PC-9 (cell line): ENCODE results near the gene DHX30. TPM values are rescaled to one million over a fixed set of nuclear protein-coding genes. Genes with fewer than 3 reads are reported as not detected.

Experiments
- BruUV-seq: library from RNA; stranded (reverse); fragments of 400-500 nt; replicated peaks from 2 replicates; lab custom pipeline; 2021; lab: Mats Ljungman, UMichigan
- CTCF ChIA-PET: fragments of 300-600 bp; sonication (Branson Sonifier 250); formaldehyde crosslinking; loops from one replicate; lab custom pipeline; 2022; ENCODE audit warnings: antibody characterized with exemption; lab: Charles Lee
- POLR2A ChIA-PET: fragments of 300-600 bp; sonication (Branson Sonifier 250); formaldehyde crosslinking; loops from one replicate; lab custom pipeline; 2022; ENCODE audit warnings: antibody characterized with exemption; ENCODE audit not compliant: unreplicated experiment; lab: Charles Lee
- DNase-seq, 2 experiments: peaks; one replicate each; pipeline versions ENCODE4 v3.0.0 to v3.0.0-alpha.2; 2015 to 2022; ENCODE audit warnings: mixed read lengths in 1 of 2
- H2AFZ ChIP-seq: fragments of 200-600 bp; sonication (generic); 2 replicates; pipeline ENCODE4 v1.8.1; 2017; ENCODE audit warnings: antibody characterized with exemption
- H3F3A ChIP-seq: fragments of 200-600 bp; sonication (generic); 2 replicates; pipeline ENCODE4 v1.8.1; 2017; ENCODE audit warnings: antibody characterized with exemption, mild to moderate bottlenecking, low read depth; ENCODE audit not compliant: insufficient read depth
- H3K27ac ChIP-seq: fragments of 200-600 bp; sonication (generic); 2 replicates; pipeline ENCODE4 v1.6.1; 2016; ENCODE audit warnings: mixed run types
- H3K27me3 ChIP-seq: fragments of 200-600 bp; sonication (generic); 2 replicates; pipeline ENCODE4 v1.6.1; 2016; ENCODE audit warnings: low read depth, mixed run types; ENCODE audit not compliant: insufficient read depth
- H3K36me3 ChIP-seq: fragments of 200-600 bp; sonication (generic); 2 replicates; pipeline ENCODE4 v1.6.1; 2016; ENCODE audit warnings: low read depth, mixed run types
- H3K4me1 ChIP-seq: fragments of 200-600 bp; sonication (generic); replicated peaks from 2 replicates; pipeline ENCODE4 v1.6.1; 2016; ENCODE audit warnings: mixed run types; ENCODE audit not compliant: insufficient read depth
- H3K4me2 ChIP-seq: fragments of 200-600 bp; sonication (generic); 2 replicates; pipeline ENCODE4 v1.6.1; 2017; ENCODE audit warnings: mixed run types
- H3K4me3 ChIP-seq: fragments of 200-600 bp; sonication (generic); 2 replicates; pipeline ENCODE4 v1.6.1; 2016; ENCODE audit warnings: mixed run types
- H3K79me2 ChIP-seq: fragments of 200-600 bp; sonication (generic); 2 replicates; pipeline ENCODE4 v1.6.1; 2017; ENCODE audit warnings: low read depth, mixed run types
- H3K9me2 ChIP-seq: fragments of 200-600 bp; sonication (generic); 2 replicates; pipeline ENCODE4 v1.8.1; 2017; ENCODE audit warnings: mild to moderate bottlenecking; ENCODE audit not compliant: insufficient read depth
- H3K9me3 ChIP-seq: fragments of 200-600 bp; sonication (generic); 2 replicates; pipeline ENCODE4 v1.8.1; 2016; ENCODE audit warnings: low read depth; ENCODE audit not compliant: insufficient read depth
- H4K20me1 ChIP-seq: fragments of 200-600 bp; sonication (generic); 2 replicates; pipeline ENCODE4 v1.8.1; 2017; ENCODE audit not compliant: insufficient read depth
- EZH2 ChIP-seq: fragments of 200-600 bp; sonication (generic); IDR thresholded peaks from 2 replicates; pipeline ENCODE4 v1.8.0; 2017; ENCODE audit warnings: antibody characterized with exemption, low read depth
- intact Hi-C: fragments of 100-400 bp; cut with micrococcal nuclease; formaldehyde crosslinking; loops from one replicate; pipeline ENCODE4 v1.10.0; 2022; ENCODE audit not compliant: unreplicated experiment
- total RNA-seq: library from RNA; stranded (reverse); gene quantifications from 2 replicates; pipeline ENCODE4 v1.2.3, GENCODE V29; 2021
- TF ChIP-seq, protein P1 (sequence below): fragments of 200-600 bp; sonication (generic); conservative IDR thresholded peaks from 2 replicates; pipeline ENCODE4 v1.6.1; 2017; ENCODE audit warnings: mixed run types, antibody characterized with exemption, mild to moderate bottlenecking, moderate library complexity

The DHX30 gene
- total RNA-seq, 1 experiment from 2014 or later: 60.2 TPM

DNA sequence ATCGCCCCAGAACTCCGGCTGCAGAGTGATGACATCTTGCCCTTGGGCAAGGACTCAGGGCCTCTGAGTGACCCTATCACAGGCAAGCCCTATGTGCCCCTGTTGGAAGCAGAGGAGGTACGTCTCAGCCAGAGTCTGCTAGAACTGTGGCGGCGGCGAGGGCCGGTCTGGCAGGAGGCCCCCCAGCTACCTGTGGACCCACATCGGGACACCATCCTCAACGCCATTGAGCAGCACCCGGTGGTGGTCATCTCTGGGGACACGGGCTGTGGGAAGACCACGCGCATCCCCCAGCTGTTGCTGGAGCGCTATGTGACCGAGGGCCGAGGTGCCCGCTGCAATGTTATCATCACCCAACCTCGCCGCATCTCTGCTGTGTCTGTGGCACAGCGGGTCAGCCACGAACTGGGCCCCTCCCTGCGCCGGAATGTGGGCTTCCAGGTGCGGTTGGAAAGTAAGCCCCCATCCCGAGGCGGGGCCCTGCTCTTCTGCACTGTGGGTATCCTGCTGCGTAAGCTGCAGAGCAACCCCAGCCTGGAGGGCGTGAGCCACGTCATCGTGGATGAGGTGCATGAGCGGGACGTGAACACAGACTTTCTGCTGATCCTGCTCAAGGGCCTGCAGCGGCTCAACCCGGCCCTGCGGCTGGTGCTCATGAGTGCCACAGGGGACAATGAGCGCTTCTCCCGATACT lies 43.4 kb downstream of the DHX30 start:
- intact Hi-C loops: no loop called here
- no peak overlapping the region for H3K4me2 ChIP-seq
- no peaks in the 10 kb centered on the region for H3K79me2 ChIP-seq
- TF ChIP-seq EZH2: no peak
- TF ChIP-seq, protein P1, sequence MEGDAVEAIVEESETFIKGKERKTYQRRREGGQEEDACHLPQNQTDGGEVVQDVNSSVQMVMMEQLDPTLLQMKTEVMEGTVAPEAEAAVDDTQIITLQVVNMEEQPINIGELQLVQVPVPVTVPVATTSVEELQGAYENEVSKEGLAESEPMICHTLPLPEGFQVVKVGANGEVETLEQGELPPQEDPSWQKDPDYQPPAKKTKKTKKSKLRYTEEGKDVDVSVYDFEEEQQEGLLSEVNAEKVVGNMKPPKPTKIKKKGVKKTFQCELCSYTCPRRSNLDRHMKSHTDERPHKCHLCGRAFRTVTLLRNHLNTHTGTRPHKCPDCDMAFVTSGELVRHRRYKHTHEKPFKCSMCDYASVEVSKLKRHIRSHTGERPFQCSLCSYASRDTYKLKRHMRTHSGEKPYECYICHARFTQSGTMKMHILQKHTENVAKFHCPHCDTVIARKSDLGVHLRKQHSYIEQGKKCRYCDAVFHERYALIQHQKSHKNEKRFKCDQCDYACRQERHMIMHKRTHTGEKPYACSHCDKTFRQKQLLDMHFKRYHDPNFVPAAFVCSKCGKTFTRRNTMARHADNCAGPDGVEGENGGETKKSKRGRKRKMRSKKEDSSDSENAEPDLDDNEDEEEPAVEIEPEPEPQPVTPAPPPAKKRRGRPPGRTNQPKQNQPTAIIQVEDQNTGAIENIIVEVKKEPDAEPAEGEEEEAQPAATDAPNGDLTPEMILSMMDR: no peak
- H3F3A ChIP-seq: peaks cover 12% of the 10 kb centered on the region; the same call in 1 of the 2 replicates
- BruUV-seq: no TSS peak
- no peak for DNase-seq
- no peak overlapping the region for H3K4me3 ChIP-seq
- H2AFZ ChIP-seq: no peak overlapping the region
- H3K4me1 ChIP-seq: no peaks in the 10 kb centered on the region
- POLR2A ChIA-PET: interaction anchor here (0.6 kb wide), 1 partner anchor 12 kb away, joined by 4 read pairs; no protein-coding TSS in a partner anchor
- no peak overlapping the region for H3K27ac ChIP-seq
- CTCF ChIA-PET: interaction anchor here (0.5 kb wide), 1 partner anchor 255 kb away, joined by 3 read pairs; no protein-coding TSS in a partner anchor
- H3K36me3 ChIP-seq: no peaks in the 10 kb centered on the region
- no peaks in the 10 kb centered on the region for H3K27me3 ChIP-seq
- H3K9me3 ChIP-seq: no peaks in the 10 kb centered on the region
- H3K9me2 ChIP-seq: no peaks in the 10 kb centered on the region
- H4K20me1 ChIP-seq: no peaks in the 10 kb centered on the region

DNA sequence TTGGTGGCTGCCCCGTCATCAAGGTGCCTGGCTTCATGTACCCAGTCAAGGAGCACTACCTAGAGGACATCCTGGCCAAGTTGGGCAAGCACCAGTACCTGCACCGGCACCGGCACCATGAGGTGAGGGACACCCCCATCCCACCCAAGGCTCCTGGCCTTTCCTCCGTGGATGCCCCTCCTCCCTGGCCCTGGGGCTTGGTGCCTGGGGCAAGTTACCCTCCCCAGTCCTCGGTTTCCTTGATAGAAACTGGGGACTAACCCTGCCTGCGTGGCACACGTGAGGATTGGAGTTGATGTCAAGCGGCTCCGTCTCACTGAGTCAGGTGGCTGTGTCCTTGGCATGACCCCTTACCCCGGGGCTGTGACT lies 43.9 kb downstream of the DHX30 start:
- ChIA-PET CTCF (no interaction called here), POLR2A (no interaction called here)
- H3K4me3 ChIP-seq: no peak overlapping the region
- no peaks in the 10 kb centered on the region for H3K27me3 ChIP-seq
- H2AFZ ChIP-seq: no peak overlapping the region
- H4K20me1 ChIP-seq: peaks cover 5% of the 10 kb centered on the region; the same call in 1 of the 2 replicates
- no peaks in the 10 kb centered on the region for H3K9me3 ChIP-seq
- BruUV-seq: no TSS peak
- DNase-seq: no peak
- TF ChIP-seq, protein P1: no peak
- TF ChIP-seq EZH2: no peak
- no peak overlapping the region for H3K4me2 ChIP-seq
- H3K79me2 ChIP-seq: no peaks in the 10 kb centered on the region
- H3K4me1 ChIP-seq: no peaks in the 10 kb centered on the region
- no peaks in the 10 kb centered on the region for H3K9me2 ChIP-seq
- peaks cover 17% of the 10 kb centered on the region; the same call in 1 of the 2 replicates for H3F3A ChIP-seq
- H3K27ac ChIP-seq: no peak overlapping the region
- H3K36me3 ChIP-seq: no peaks in the 10 kb centered on the region
- intact Hi-C loops: no loop called here

DNA sequence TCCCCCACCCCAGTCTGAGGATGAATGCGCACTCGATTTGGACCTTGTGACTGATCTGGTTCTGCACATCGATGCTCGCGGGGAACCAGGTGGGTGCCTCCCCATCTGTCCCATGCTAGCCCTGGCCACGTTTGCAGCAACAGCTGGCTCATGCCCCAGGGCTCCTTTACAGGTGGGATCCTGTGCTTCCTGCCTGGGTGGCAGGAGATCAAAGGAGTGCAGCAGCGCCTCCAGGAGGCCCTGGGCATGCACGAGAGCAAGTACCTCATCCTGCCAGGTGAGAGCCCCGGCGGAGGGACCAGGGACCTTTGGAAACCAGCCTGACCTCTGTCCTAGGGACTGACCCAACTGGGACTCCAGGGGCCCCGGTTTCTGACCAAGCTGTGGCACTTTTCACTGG lies 44.3 kb downstream of the DHX30 start:
- TF ChIP-seq, protein P1: no peak
- no peak for TF ChIP-seq EZH2
- no peaks in the 10 kb centered on the region for H3K36me3 ChIP-seq
- H3K4me1 ChIP-seq: no peaks in the 10 kb centered on the region
- H3F3A ChIP-seq: peaks cover 20% of the 10 kb centered on the region; the same call in 1 of the 2 replicates
- BruUV-seq: no TSS peak
- no peak overlapping the region for H3K27ac ChIP-seq
- no peaks in the 10 kb centered on the region for H3K9me3 ChIP-seq
- no peak overlapping the region for H3K4me3 ChIP-seq
- H2AFZ ChIP-seq: no peak overlapping the region
- ChIA-PET POLR2A (no interaction called here), CTCF (no interaction called here)
- no peak overlapping the region for H3K4me2 ChIP-seq
- peaks cover 6% of the 10 kb centered on the region; the same call in 1 of the 2 replicates for H4K20me1 ChIP-seq
- H3K27me3 ChIP-seq: no peaks in the 10 kb centered on the region
- H3K9me2 ChIP-seq: no peaks in the 10 kb centered on the region
- no peak for DNase-seq
- intact Hi-C loops: no loop called here
- H3K79me2 ChIP-seq: no peaks in the 10 kb centered on the region
